GM12872 (cell line): ENCODE results near the gene CARD14.

Experiments
- CTCF ChIP-seq: IDR thresholded peaks from 3 replicates; pipeline ENCODE4 v1.5.1; 2011; ENCODE audit warnings: low read depth, mild to moderate bottlenecking, low read length, moderate library complexity; ENCODE audit not compliant: insufficient read depth

Gene CARD14

DNA sequence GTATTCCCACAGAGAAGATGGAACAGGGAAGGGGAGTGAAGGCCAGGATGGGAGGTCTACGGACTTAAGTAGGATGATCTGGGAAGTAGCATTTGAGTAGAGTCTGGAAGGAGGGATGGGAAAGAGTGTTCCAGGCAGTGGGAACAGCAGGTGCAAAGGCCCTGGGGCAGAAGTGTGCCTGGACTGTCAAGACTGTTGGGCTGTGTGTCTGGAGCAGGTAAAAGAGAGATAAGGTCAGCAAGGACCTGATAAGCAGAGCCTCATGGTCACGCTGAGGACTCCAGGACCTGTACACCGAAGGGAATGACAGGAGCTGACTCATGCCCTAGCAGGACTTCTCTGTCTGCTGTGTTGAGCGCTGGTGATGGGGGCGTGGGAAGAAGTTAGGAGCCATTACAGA is 723 bp upstream of the CARD14 start:
- TF ChIP-seq CTCF: no peak

- no peak for TF ChIP-seq CTCF
These were observed 1.9 kb downstream of the CARD14 start for GRCh38 chr17:80171681-80172080.

DNA sequence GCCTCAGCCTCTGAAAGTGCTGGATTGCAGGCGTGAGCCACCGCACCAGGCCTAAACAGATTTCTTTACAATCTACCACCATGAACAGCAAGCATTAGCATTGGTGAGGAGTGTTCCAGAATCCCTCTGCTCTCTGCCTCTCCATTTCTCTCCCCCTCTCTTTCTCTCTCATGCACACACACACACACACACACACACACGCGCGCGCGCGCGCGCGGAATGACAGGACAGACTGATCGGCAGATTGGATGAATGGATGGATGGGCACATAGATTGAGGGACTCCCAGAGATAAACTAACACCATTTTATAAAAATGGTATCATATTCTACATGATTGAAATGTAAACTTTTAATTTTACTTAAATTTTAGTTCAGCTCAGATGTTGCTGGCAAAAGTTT is 3.3 kb downstream of the CARD14 start:
- TF ChIP-seq CTCF: no peak

DNA sequence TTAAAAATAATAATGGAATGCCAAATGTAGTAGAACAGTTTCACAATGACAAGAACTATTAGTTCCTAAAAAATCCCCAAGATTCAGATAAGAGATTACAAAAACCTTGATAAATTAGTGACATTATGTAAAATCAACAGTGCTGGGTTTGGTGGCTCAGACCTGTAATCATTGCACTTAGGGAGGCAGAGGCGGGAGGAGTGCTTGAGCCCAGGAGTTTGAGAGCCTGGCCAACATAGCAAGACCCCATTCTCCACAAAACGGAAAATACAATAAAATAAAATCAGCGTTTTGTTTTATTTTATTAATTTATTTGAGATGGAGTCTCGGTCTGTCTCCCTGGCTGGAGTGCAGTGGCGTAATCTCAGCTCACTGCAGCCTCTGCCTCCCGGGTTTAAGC is 4.1 kb downstream of the CARD14 start:
- no peak for TF ChIP-seq CTCF

DNA sequence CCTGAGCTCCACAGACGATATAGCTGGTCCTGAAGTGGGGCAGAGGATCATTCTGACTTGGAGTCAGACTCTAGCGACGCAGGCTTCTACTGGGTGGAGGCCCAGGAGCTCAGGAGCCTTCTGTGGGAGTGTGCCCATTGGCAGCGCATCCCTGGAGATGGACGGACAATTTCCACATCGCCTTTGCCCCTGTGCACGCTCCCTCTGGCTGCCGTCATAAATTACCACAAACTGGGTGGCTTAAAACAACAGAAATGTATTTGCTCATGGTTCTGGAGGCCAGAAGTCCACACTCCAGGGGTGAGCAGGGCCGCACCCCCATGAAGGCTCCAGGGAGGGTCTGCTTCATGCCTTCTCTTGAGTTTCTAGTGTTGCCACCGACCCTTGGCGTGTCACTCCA is 6.9 kb downstream of the CARD14 start:
- TF ChIP-seq CTCF: no peak

DNA sequence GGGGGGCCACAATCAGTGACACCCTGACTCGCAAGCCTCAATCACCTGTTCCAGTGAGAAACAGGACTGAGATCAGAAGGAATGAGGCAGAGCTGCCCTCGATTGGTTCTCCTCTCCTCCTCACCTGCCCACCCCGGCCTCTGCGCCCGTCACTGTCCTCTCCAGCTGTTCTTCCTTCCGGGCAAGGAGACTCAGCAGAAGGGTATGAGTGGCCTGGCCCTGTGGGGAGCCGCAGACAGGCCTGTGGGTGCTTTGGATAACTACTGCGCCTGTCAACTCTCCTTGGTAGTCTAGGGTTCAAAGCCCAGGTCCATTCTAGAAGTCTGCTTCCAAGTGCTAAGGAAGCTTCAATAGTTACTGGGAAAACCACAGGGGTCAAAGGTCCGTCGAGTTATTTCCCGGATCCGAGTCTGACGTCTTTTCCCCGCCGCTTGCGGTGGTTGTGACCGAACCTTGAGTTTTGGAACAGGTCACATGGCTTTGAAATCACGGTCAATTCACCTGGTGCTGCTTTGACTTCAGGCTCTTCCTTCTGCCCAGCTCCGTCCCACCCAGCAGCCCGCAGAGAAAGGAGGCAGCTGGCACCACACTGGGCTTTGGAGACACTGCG is 8.3 kb downstream of the CARD14 start:
- TF ChIP-seq CTCF: no peak

DNA sequence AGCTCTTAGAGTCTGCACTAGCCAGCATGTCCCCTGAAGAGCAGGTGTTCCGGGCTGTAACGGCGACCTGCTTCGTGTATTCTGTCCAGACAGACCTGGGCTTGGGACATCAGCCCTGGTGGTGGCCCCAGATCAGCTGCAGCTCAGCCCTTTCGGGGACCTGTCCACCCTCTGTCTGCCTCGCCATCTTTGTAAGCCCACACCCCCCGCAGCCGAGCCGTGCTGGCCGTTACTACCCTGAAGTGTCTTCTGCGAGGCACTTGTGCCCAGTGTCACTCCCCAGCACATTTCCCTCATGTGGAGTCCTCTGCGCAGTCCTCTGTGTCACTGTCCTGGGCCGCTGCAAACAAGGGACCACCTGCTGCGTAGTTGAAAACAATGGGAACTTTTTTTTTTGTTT is 10.4 kb downstream of the CARD14 start:
- no peak for TF ChIP-seq CTCF
